Measurements from ENCODE around the gene SYT14.

Gene SYT14

GRCh38 chr1:210213335-210213734 is 275.3 kb downstream of the SYT14 start:
- FAIRE-seq: no peak

DNA sequence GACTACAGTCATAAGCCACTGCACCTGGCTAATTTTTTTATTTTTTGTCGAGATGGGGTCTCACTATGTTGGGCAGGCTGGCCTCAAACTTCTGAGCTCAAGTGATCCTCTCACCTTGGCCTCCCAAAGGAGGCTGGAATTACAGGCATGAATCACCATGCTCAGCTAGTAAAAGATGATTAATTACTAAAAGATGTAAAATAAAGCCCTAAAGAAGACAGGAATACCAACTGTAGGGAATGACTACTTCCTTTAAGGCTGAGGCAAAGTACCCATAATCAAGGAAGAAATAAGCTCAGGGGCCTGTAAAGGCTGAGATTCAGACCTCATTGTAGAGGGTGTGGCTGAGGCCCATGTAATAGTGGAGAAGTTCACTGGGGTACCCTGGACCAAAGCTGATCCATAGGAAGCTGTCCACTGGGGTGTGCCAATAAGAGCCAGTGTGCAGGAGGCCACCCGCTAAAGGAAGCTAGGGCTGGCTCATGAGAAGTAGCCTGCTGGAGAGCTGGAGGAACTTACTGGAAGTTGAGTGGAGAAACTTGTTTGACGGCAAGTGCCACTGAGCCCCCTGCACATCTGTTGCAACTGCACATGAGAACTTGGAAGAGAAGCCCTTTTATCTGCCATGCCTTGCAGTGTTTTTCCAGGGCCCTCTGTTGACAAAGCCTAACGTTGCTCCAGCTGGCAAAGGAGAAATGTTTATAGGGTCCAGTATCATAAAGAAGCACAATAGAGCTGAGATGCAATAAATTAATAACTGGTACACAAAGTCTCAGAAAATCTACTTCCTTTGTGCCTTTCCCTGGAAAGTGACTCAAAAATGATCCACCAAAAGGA is 276.8 kb downstream of the SYT14 start:
- no peak for FAIRE-seq

GRCh38 chr1:210217482-210217881 is 279.5 kb downstream of the SYT14 start:
- no peak for FAIRE-seq

DNA sequence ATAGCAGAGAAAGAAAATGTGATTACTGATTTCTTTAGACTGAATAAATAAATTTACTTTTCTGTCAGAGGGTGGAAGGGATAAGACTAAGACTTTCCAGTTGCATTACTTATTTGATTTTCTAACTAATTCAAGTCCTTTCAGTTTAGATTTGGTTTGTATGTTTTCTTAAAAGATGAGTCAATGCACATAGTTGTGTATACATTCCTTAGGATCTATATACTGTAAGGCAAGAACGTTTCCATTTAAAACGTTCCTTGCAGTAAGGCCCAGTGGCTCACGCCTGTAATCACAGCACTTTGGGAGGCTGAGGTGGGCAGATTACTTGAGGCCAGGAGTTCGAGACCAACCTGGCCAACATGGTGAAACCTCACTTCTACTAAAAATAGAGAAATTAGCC is 280.0 kb downstream of the SYT14 start:
- no peak for FAIRE-seq
